ENCODE data around the gene ITPRID1. TPM values are rescaled to one million over a fixed set of nuclear protein-coding genes. Genes with fewer than 3 reads are reported as not detected.
"Not testable (repeated sequence)": the region's sequence is repeated elsewhere in the genome, so short reads cannot be mapped to it uniquely, and the experiment has no call there.

The ITPRID1 gene
- polyA plus RNA-seq, 4 donors, result 0.01 TPM; not detected in 3

- no peak for DNase-seq (ENCODE audit: low read depth in 4 of 4, low spot score in 3 of 4)
Observed at GRCh38 chr7:31512166-31512565, 1.7 kb upstream of the ITPRID1 start.

GRCh38 chr7:31516680-31517502 is 3.0 kb downstream of the ITPRID1 start:
- no peak for DNase-seq (ENCODE audit: low read depth in 4 of 4, low spot score in 3 of 4)

GRCh38 chr7:31517513-31517912 is 3.6 kb downstream of the ITPRID1 start:
- no peak for DNase-seq (ENCODE audit: low read depth in 4 of 4, low spot score in 3 of 4)

- no peak for DNase-seq (ENCODE audit: low read depth in 4 of 4, low spot score in 3 of 4)
Observed at GRCh38 chr7:31518766-31519165, 4.9 kb downstream of the ITPRID1 start.

- DNase-seq (ENCODE audit: low read depth in 4 of 4, low spot score in 3 of 4), result no peak
Observed at GRCh38 chr7:31521336-31522010, 7.6 kb downstream of the ITPRID1 start.

GRCh38 chr7:31526864-31527263 is 13.0 kb downstream of the ITPRID1 start:
- no peak for DNase-seq (ENCODE audit: low read depth in 4 of 4, low spot score in 3 of 4)

GRCh38 chr7:31529103-31529502 is 15.2 kb downstream of the ITPRID1 start:
- DNase-seq (ENCODE audit: low read depth in 4 of 4, low spot score in 3 of 4), result no peak

GRCh38 chr7:31540651-31541185 is 26.8 kb downstream of the ITPRID1 start:
- not testable (repeated sequence) for DNase-seq (ENCODE audit: low read depth in 4 of 4, low spot score in 3 of 4)

- no peak for DNase-seq (ENCODE audit: low read depth in 4 of 4, low spot score in 3 of 4)
Observed at GRCh38 chr7:31545549-31545948, 31.7 kb downstream of the ITPRID1 start.

- no peak for DNase-seq (ENCODE audit: low read depth in 4 of 4, low spot score in 3 of 4)
Observed at GRCh38 chr7:31549611-31550010, 35.7 kb downstream of the ITPRID1 start.

GRCh38 chr7:31550432-31550831 is 36.5 kb downstream of the ITPRID1 start:
- DNase-seq (ENCODE audit: low read depth in 4 of 4, low spot score in 3 of 4), result no peak

GRCh38 chr7:31553661-31554081 is 39.8 kb downstream of the ITPRID1 start:
- DNase-seq (ENCODE audit: low read depth in 4 of 4, low spot score in 3 of 4), result no peak

GRCh38 chr7:31562002-31562401 is 48.1 kb downstream of the ITPRID1 start:
- no peak for DNase-seq (ENCODE audit: low read depth in 4 of 4, low spot score in 3 of 4)

- DNase-seq (ENCODE audit: low read depth in 4 of 4, low spot score in 3 of 4), result no peak
Observed at GRCh38 chr7:31563522-31563921, 49.6 kb downstream of the ITPRID1 start.

GRCh38 chr7:31563951-31564350 is 50.1 kb downstream of the ITPRID1 start:
- DNase-seq (ENCODE audit: low read depth in 4 of 4, low spot score in 3 of 4), result no peak

- no peak for DNase-seq (ENCODE audit: low read depth in 4 of 4, low spot score in 3 of 4)
Observed at GRCh38 chr7:31564661-31565060, 50.8 kb downstream of the ITPRID1 start.

GRCh38 chr7:31569528-31569927 is 55.6 kb downstream of the ITPRID1 start:
- DNase-seq (ENCODE audit: low read depth in 4 of 4, low spot score in 3 of 4), result no peak

- DNase-seq (ENCODE audit: low read depth in 4 of 4, low spot score in 3 of 4), result no peak
Observed at GRCh38 chr7:31583526-31583925, 69.6 kb downstream of the ITPRID1 start.

- no peak for DNase-seq (ENCODE audit: low read depth in 4 of 4, low spot score in 3 of 4)
Observed at GRCh38 chr7:31583942-31584341, 70.1 kb downstream of the ITPRID1 start.

- DNase-seq (ENCODE audit: low read depth in 4 of 4, low spot score in 3 of 4), result no peak
Observed at GRCh38 chr7:31595390-31595789, 81.5 kb downstream of the ITPRID1 start.

GRCh38 chr7:31602041-31602625 is 88.2 kb downstream of the ITPRID1 start:
- no peak for DNase-seq (ENCODE audit: low read depth in 4 of 4, low spot score in 3 of 4)

Data from right renal pelvis (tissue), 4 donors.